ENCODE results near the gene ACTN4.
"Not testable (repeated sequence)": the region's sequence is repeated elsewhere in the genome, so short reads cannot be mapped to it uniquely, and the experiment has no call there.

ACTN4 gene

DNA sequence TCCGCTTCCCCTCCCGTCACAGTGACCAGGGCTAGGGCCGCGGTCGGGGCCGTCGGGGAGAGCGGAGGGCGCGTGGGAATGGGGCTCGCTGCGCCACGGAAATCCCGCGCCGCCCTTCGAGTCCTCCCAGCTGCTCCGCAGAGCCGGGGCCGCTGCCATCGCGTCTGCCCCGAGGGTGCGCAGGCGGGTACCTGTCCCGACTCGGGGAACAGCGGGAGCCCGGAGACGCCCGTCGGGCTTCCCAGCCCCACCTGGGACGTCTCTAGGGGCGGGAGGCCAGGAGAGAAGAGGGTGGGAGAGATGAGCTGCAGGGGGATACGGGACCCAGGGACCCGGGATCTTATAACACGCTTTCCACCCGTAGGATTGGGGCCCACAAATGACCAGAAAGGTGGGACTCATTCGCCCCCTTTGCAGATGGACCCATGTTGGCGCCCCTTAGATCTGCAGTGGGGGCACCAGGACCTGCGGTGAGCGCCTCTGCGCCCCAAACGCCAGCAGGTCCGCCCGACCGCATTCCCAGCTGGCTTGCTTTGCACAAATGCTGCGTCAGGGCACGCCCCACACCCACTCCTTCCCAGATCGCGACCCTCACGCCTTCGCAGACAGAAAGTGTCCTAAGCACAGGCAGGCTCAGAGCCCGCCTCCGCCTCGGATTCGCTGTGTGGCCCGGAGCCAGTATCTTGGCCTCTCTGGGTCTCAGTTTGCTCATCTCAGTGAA is 122.9 kb downstream of the ACTN4 start:
- DNase-seq (ENCODE audit: low read depth): not testable (repeated sequence)

GRCh38 chr19:38770949-38771275 is 123.5 kb downstream of the ACTN4 start:
- DNase-seq (ENCODE audit: low read depth): not testable (repeated sequence)

DNA sequence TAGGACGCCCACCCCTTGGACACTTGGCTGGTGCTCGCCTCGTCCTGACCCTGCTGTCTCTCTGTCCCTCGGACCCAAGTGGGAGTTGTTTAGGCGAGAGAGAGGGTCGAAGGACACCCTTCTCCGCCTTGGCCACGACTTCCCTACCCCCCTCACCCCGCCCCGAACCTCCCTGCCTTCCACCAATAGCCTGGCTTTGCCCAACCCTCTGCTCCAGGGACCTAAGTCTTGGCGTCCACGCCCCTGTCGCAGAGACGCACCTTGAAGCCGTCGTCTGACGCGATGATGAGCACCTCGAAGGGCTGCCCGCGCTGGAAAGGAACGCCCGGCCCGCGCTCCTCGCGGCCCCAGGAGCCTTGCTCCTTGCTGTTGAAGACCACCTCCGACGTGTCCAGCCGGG is 124.1 kb downstream of the ACTN4 start:
- not testable (repeated sequence) for DNase-seq (ENCODE audit: low read depth)

DNA sequence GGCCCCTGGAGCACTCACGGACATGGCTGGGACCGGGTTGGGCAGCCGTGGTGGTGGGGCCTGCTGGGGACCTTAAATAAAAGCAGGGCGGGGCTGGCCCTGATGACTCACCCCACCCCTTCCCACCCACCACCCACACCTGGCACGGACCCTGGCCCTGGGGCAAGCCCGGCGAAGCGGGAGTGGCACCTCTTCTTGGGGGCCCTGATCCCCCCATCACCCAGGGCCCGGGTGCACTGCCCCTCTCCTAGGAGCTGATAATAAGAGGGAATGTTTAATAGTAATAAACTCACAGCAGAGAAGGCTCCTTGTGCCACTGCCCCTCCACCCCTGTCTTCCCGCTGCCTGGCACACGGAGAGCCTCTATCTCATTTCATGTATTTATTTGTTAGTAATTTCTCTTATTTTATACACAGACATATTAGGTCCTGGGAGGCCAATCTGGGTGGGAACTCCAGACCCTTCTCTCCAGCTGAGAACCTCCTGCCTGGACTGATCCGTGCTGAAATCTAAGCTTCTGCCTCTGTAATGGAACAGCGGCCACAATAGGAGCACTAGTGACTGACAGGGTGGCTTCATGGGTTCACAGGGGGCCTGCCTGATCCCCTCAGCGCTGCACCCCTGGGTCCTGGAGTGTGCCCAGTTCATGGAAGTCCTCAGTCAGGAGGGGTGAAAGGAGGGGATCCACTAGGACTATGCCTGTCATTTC is 126.2 kb downstream of the ACTN4 start, which contains the start of gene LGALS7:
Gene LGALS7 (minus strand): TSS at position 49 of the 709 bp plus-strand sequence. CDS start 25 bp downstream, at position 24.
- no peak for DNase-seq (ENCODE audit: low read depth)

DNA sequence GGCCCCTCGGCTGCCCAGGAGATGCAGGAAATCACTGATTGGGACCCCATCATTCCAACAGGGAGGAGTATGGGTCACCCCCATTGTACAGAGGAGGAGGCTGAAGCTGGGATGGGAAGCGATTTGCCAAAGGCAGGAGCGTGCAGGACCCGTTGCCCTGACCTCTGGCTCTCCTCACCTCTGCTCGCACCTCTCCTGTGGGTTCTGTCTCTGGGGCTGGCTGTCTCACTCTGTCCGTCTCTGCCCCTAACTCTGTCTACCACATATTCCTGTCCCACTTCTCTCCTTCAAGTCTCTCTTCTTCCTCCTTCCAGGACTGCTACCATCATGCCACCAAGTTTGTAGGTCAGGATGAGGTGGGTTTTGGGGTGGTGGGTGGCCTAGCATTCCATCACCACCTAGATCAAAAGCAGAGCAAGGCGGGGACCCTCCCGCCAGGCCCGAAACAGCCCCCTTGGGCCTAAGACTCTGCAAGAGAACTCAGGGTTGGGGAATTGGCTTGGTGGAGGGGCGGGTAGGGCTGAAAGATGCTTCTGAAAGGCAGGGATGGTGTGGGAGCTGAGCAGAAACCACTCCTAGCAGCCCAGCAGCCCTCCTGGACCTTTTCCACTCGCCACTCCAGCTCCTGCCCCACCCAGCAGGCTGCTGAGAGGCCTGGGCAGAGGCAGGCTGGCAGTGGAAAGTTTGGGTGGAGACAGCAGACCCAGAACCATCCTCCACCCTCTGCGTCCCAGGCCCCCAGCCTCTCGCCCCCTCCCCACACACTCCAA is 126.9 kb downstream of the ACTN4 start:
- no peak for DNase-seq (ENCODE audit: low read depth)

- no peak for DNase-seq (ENCODE audit: low read depth)
Observed at GRCh38 chr19:38778733-38779132, 131.3 kb downstream of the ACTN4 start.

DNA sequence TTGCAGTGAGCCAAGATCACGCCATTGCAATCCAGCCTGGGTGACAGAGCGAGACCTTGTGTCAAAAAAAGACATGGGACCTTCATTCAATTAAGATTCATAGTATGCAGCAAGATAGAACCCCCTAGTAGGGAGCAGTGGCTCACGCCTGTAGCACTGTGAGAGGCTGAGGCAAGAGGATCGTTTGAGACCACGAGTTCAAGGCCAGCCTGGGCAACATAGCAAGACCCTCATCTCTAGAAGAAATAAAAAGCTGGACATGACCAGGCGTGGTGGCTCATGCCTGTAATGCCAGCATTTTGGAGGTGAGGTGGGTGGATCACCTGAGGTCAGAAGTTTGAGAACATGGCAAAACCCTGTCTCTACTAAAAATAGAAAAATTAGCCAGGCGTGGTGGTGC is 133.0 kb downstream of the ACTN4 start:
- DNase-seq (ENCODE audit: low read depth): no peak

DNA sequence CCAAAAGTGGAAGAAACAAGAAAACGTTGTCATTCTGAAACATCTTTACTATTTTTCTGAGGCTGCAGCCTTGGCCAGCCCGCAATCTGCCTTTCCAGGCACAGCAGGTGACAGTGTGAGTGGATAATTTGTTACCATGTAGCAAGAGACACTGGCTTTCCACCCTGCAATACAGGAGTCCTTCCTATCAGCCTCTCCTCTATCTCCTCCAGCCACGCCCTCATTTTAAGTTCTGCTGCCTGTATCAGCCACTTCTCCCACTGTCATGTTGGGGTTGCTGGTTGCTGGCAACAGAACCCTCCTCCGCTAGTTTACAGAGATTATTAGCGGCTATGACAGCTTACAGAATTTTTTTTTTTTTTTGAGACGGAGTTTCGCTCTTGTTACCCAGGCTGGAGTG is 133.6 kb downstream of the ACTN4 start:
- DNase-seq (ENCODE audit: low read depth): no peak
